GM19328 (cell line): ENCODE data around the gene TESK1.
A peak's percentile ranks its signal among the peaks of the same experiment; 100 is the strongest.
"Not testable (repeated sequence)": the region's sequence is repeated elsewhere in the genome, so short reads cannot be mapped to it uniquely, and the experiment has no call there.

ENCODE experiments used
- ATAC-seq: cut with Tn5 transposase; IDR thresholded peaks from one replicate; pipeline ENCODE4 v1.9.1; 2021; ENCODE audit warnings: mild to moderate bottlenecking, moderate library complexity; ENCODE audit not compliant: unreplicated experiment

Gene TESK1

DNA sequence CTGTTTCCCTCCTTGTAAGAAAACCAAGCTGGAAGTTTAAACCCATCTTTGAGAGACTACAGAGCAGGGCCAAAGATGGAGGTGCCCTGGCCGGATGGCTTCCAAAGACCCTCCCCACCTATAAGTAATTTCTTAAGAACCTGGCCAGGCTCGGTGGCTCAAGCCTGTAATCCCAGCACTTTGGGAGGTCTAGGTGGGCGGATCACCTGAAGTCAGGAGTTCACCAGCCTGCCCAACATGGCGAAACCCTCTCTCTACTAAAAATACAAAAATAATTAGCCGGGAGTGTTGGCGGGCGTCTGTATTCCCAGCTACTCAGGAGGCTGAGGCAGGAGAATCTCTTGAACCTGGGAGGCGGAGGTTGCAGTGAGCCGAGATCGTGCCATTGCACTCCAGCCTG lies 40.7 kb downstream of the TESK1 start:
- ATAC-seq, result not testable (repeated sequence)

DNA sequence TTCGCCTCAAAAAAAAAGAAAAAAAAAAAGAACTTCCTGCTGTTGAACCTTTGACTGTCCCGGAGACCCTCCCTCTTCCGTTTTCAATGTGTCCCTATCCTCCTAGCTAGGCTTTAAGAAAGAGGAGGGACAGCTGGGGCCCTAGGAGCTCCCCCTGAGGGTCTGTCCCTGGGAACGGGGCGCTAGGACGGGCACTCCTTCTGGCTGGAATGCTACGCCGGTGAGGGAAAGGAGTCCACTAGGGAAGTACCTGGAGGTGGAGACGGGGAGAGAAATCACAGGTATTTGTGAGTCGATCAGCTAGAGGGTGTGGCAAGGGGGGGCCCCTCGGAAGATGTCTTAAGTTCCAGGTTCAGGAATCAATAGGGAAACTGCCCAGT lies 41.1 kb downstream of the TESK1 start:
- no peak for ATAC-seq

- peak; percentile 70 for ATAC-seq
These were observed 41.6 kb downstream of the TESK1 start for GRCh38 chr9:35646533-35647265.

- no peak for ATAC-seq
These were observed 44.6 kb downstream of the TESK1 start for GRCh38 chr9:35649431-35650340.

GRCh38 chr9:35650341-35651158 lies 45.5 kb downstream of the TESK1 start, which contains the start of gene SIT1:
SIT1 (minus strand) TSS chr9:35650931; CDS start chr9:35650853, 78 bp downstream.
- ATAC-seq, result no peak

DNA sequence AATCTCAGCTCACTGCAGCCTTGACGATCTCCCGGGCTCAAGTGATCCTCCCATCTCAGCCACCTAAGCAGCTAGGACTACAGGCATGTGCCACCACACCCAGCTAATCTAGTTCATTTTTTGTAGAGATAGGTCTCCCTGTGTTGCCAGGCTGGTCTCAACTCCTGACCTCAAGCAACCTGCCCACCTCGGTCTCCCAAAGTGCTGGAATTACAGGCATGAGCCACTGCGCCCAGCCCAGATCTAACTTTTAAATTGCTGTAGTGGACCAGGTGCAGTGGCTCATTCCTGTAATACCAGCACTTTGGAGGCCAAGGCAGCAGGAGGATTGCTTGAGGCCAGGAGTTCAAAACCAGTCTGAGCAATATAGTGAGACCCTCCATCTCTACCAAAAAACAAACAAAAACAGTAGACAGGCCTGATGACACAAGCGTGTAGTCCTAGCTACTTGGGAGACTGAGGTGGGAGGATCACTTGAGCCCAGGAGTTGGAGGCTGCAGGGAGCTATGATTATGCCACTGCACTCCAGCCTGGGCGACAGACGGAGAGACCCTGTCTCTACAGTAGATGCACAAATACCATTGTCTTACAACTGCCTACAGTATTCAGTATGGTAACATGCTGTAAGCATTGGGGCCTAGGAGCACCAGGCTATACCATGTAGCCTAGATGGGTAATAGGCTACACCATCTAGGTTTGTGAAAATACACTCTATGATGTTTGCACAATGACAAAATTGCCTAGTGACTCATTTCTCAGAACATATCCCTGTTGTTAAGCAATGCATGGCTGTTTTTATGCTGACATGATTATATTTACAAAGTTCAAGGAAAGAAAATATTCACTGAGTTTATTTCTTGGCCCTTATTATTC lies 47.1 kb downstream of the TESK1 start:
- ATAC-seq, result no peak

DNA sequence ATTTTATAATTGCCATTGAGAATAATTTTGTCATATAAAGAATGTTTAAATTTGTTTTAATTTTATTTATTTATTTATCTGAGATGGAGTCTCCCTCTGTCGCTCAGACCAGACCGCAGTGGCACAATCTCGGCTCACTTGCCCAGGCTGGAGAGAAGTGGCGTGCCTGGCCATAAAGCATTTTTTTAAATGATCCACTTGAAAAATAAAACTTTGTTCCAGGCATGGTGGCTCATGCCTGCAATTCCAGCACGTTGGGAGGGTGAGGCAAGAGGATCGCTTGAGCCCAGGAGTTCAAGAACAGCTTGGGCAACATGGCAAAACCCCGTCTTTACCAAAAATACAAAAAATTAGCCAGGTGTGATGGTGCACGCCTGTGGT lies 47.8 kb downstream of the TESK1 start:
- ATAC-seq, result no peak

DNA sequence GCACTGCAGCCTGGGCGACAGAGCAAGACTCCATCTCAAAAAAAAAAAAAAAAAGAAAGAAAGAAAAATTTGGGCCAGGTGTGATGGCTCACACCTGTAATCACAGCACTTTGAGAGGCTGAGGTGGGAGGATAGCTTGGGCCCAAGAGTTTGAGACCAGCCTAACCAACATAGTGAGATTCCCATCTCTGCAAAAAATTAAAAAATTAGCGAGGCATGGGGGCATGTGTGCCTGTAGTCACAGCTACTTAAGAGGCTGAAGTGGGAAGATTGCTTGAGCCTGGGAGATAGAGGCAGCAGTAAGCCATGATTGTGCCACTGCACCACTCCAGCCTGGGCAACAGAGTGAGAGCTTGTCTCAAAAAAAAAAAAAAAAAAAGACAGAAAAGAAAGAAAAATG lies 48.5 kb downstream of the TESK1 start:
- ATAC-seq, result no peak

DNA sequence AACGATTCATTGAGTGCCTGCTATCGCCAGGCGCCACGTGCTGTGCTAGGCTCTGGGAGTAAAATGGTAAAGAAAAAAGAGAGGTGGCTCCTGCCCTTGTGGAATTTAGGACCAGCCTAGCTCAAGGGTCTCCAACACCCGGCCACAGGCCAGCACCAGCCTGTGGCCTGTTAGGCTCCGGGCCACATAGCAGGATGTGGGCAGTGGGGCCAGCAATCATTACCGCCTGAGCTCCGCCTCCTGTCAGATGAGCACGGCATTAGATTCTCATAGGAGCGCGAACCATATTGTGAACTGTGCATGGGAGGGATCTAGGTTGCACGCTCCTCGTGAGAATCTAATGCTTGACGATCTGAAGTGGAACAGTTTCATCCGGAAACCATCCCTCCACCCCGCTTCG lies 51.3 kb downstream of the TESK1 start:
- no peak for ATAC-seq

GRCh38 chr9:35656831-35657545 lies 51.9 kb downstream of the TESK1 start:
- no peak for ATAC-seq

GRCh38 chr9:35657546-35658136 lies 52.6 kb downstream of the TESK1 start, which contains the start of gene RMRP:
RMRP (minus strand) TSS chr9:35658019.
- peak; percentile 80 for ATAC-seq

DNA sequence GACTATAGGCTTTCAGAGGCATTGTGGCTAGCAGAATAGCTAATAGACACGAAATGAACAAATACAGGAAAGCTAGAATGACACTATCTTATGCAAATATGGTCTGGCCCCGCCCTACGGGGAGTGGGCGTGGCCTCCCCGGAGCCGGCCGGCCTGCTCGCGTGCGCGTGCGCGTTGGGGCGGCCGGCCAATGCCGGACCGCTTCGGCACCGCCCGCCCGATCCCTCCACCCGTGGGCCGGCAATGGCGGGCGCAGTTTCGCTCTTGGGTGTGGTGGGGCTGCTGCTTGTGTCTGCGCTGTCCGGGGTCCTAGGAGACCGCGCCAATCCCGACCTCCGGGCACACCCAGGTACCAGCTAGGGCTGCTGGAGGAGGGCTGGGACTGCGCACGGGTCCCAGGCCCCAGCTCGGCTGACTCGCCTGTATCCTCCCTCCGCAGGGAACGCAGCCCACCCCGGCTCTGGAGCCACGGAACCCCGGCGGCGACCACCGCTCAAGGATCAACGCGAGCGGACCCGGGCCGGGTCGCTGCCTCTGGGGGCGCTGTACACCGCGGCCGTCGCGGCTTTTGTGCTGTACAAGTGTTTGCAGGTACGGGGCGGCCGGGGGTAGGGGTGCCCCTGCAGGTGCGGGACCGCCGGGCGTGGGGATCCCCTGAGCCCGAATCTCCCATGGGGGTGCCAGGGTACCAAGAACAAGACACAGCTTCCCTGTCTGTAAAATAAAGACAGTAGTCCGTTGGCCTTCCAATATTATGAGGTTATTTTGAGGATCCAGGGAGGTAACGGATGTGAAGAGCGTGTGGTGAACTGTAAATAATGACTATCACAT lies 53.3 kb downstream of the TESK1 start, which contains the start of gene CCDC107:
TSS of gene CCDC107 (plus strand) at position 156 of the 831 bp plus-strand sequence. CDS start at position 244, 88 bp downstream.
- ATAC-seq, result peak; percentile 61

DNA sequence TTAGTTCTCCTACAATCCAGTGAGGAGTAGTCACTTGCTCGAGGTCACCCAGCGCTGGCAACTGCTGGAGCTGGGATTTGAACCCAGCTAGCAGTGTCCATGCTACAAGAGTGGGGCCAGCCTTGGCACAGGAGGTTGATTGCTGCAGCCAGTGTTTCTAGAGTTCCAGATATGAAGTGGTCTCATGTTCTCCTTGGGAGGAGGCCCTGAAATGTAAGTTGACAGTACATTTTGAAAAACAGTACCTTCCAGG lies 53.8 kb downstream of the TESK1 start:
- ATAC-seq, result no peak

DNA sequence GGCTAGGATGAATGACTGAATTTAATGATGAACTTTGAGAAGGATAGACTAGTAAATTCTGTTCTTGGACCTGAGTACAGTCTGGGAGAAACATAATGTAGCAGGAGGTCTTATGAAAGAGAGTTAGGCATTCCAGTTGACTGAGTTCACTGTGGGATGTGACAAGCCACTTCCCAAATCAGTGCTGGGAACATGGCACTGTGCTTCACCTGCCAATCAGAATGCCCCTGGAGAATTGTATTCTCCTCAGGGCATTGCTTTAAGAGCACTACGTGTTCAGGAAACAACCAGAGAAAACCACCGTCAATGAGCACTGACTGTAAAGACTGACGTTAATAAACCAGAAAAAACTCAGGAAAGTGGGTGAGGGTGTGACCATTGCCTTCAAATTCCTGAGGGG lies 54.3 kb downstream of the TESK1 start:
- ATAC-seq, result no peak
